Measurements from ENCODE around the gene BRPF3. TPM values are rescaled to one million over a fixed set of nuclear protein-coding genes. Genes with fewer than 3 reads are reported as not detected.

Gene BRPF3
- total and polyA plus RNA-seq, 2 of the 13 experiments (the other 11 are each of a cell fraction or from before 2014, with no cell fraction given), result 12.3 to 22.9 TPM

- ChIA-PET CTCF (ENCODE audit: low intra/inter-chr PET ratio, low total read pairs) (no interaction called here), POLR2A (no interaction called here)
- H3K36me3 ChIP-seq (replicated peaks in 1 of 2; ENCODE audit: control insufficient read depth in 1 of 2, insufficient read depth in 2 of 2, low read length in 2 of 2), result no peaks in the 10 kb centered on the region
- TF ChIP-seq PBX3 (CRISPR knock-in tag; IDR thresholded peaks at IDR 0.05; ENCODE audit: borderline replicate concordance), result no peak
- no peak for TF ChIP-seq RARG (CRISPR knock-in tag; IDR thresholded peaks at IDR 0.05; ENCODE audit: low read depth)
- no peak for TF ChIP-seq SP5 (CRISPR knock-in tag; IDR thresholded peaks at IDR 0.05; ENCODE audit: borderline replicate concordance, low read depth)
- no peak for TF ChIP-seq ZBTB39 (CRISPR knock-in tag; IDR thresholded peaks at IDR 0.05)
- ATAC-seq (no peak), DNase-seq (ENCODE audit: low spot score) (no peak), FAIRE-seq (no peak)
- no peaks in the 10 kb centered on the region for H3K79me2 ChIP-seq (ENCODE audit: insufficient read depth, low read length)
- no peaks in the 10 kb centered on the region for H4K20me1 ChIP-seq (ENCODE audit: insufficient read depth, low read length)
- intact Hi-C loops (cut with micrococcal nuclease; ENCODE audit: unreplicated experiment), result no loop called here
- BruUV-seq (replicated peaks), result no TSS peak
- H3K4me3 ChIP-seq (replicated peaks in 1 of 3; ENCODE audit: insufficient read depth in 1 of 3, low read depth in 2 of 3, low read length in 3 of 3), result no peak overlapping the region
- no peaks in the 10 kb centered on the region for H3K4me1 ChIP-seq (ENCODE audit: insufficient read depth, low read length)
- no peak overlapping the region for H3K9ac ChIP-seq (ENCODE audit: insufficient read depth, low read depth, low read length)
- WGBS (ENCODE audit: low lambda C conversion rate), result 36% methylated on average over 13 of the region's 13 CpGs
- H3K4me2 ChIP-seq (ENCODE audit: low read depth, low read length), result no peak overlapping the region
- H3K9me3 ChIP-seq (ENCODE audit: low read length), result 0 out of 2 replicates have a peak, but pooled peaks cover 4% of the 10 kb centered on the region
- H3K27me3 ChIP-seq (ENCODE audit: control insufficient read depth in 1 of 2, insufficient read depth in 2 of 2, low read length in 2 of 2), result peaks cover 3 to 46% of the 10 kb centered on the region in 2 experiments; a peak in 4 of 5 replicates
- no peak overlapping the region for H2AFZ ChIP-seq (ENCODE audit: low read length)
- in situ Hi-C loops (cut with HindIII; ENCODE audit: extremely low pct_ligation_motif_present, low pct_unique_long_range_greater_than_20kb), result no loop called here
- H3K27ac ChIP-seq (ENCODE audit: extremely low read length, insufficient read depth, low read length), result no peak overlapping the region
Measured at GRCh38 chr6:36266913-36267644, 70.5 kb downstream of the BRPF3 start.

Measured in HepG2 (cell line).